Activated naive CD4-positive, alpha-beta T cell treated with Interleukin-2 at 50 U/mL for 16 hours (primary cell): ENCODE data around the gene ZBTB16.

Experiments used
- DNase-seq: peaks from one replicate; pipeline ENCODE4 v3.0.0-alpha.2; 2020

The ZBTB16 gene

DNA sequence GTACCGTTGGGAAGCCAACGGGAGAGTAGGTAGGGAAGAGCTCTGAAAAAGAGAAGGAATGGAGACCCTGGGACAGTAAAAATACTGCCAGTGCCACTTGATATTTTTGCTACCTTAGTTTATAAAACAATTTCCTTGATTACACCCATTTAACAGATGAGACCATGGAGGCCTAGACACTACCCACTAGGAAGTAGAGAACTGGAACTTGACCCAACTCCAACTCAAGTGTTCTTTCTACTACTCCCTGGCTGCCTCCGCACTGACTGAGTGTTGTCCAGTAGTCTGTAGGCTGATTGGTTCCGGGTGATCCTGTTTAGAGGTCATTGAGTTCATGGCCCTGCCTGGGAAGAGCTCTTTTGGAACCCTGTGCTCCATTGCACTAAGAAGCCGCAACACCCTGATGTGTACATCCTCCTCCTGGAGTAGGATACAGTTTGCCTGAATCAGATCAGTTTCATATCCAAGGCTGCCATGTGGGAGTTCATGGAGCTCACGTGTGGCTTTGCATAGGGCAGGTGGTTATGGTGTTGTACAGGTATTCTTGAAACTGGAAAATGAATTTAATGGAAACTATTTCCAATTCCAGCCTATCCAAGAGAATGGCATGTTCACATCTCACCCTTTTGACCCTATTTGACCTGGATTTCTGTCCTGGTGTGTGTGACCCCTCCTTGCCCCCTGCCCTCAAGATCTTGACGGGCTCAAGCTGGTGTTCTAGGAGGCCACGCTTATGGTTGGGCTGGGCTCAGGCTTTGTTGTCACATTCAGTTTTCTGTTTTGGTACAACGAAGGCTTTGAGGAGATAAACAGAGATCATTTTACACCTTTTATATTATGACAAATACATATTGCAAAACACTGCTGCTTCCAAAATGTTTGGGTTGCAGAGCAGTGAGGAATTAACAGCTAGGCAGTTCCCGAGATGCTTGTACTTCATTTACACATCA, 134.5 kb downstream of the ZBTB16 start:
- no peak for DNase-seq

DNA sequence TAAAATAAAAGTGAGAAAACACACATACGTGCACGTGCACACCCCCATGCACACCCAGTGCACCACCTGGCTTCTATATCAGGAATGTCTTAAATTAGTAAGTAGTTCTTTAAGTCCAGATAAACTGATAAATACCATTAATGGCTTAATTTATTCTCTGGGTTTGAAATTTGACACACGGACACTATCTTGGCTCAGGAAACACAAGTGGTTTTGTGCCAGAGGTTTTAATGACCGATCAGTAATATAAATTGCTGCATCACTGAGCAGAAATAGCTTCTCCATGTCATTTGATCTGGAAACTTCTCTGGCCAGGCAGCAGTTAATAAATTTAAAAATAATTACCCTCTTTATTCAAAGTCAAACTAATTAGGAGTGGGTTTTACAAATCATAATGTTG, 135.2 kb downstream of the ZBTB16 start:
- DNase-seq: no peak

DNA sequence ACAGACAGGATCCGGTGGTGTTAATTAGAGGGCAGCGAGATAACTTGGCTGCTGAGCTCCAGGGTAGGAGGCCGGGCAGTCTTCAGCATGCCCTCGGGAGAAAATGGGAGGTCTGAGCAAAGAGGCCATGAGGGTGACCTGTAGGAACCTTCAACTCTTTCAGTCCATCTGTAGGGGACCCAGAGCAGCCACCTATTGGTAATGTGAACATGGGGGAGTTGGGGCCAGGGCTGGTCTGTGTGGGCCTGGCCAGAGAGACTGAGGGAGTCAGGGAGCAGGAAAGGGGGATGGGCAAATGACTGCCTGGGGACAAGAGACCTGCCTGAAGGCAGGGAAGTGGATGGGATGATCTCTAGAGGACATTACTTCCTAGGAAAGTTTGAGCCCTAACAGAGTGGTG, 135.6 kb downstream of the ZBTB16 start:
- DNase-seq: no peak

DNA sequence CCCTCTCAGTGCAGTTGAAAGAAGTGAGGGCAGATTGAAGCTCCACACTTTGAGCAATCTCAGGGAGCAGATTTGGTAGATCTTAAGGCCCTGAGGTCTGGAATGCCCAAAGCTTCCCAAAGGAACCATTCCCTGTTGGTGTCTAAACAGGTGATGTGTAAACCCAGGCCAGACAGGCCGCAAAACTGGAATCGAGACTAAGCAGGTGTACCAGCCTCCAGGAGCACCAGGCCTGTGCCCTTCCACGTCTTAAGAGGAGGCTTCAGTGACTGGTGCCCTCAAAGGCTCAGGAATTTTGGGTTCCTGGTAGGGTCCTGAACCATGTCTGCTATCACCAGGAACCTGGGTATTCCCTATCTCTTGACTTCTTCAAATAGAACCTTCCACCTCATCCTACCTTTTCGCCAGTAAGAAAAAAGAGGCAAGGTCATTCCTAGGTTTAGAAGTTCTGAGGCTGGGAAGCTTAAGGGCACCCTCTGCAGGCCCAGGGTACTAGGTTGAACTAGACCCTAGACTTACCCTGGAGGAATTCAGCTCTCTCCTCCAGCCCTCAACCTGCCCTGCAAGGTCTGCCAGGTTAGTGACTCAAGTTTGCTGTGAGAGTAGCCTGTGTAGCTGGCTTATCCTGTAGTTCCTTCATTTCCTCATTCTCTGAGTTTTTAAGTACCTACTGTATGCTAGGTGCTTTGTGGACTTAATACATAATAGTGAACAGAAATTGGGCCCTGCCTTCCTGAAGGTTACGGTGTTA, 136.6 kb downstream of the ZBTB16 start:
- DNase-seq: no peak

DNA sequence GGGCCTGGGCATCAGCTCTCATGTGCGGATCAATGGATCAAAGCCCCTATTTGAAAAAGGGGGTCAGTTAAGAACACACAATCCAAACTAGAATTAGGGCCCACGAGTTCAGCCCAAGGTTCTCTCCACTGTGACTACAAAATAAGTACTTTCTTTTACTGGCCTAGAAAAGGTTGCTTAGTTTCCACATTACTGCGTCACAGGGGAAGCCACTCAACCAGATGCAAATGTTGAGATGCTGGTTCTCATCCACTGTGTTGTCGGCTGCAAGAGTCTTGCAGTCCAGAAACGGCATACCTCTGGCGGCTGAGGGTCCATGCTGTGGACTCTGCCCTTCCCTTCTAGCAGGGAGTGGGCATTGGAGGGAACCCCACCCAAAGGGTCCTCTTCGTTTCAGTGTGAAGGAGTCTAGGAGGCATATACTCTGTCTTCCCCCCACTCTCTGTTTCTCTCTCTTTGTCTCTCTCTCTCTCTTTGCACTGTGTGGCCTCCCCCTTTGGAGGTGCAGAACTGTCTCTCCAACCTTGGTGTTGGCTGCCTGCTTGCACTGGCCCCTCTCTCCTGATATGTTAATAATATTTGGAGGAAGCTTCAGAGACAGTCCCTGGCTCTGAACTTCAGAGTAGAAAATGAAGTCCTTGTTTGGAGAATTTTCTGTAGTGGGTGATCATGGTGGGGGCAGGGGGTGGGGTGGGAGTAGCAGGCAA, 137.6 kb downstream of the ZBTB16 start:
- no peak for DNase-seq

DNA sequence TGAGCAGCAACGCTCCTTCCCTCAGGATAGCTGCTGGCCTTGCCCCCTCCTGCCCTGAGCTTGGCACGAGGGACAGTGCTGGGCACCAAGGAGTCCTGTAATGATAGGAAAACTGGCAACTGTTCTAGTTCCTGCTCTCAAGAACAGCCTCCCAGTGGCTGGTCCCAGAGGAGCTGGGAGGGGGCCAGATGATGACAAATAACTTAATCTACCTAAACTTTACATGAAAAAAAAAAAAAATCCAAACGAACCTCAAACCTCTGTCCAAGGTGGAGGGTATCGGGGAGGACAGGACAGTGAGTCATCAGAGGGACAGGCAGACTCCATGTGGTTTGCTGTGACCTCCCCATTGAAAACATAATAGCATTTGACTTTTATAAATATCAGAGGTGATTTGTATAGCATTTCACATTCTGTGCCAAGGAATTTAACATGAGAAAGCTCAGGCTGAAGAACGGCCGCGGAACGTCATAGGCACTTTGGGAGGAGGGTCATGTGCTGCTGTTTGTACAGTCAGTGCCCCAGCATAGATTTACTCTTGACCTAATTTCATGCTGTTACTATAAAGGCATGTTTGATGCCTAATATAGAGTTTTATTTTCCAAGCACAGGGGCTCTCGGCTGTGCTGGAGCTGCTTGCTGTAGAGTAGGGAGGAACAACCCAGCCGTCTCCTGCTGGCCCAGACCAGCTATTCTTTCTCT, 138.4 kb downstream of the ZBTB16 start:
- no peak for DNase-seq

DNA sequence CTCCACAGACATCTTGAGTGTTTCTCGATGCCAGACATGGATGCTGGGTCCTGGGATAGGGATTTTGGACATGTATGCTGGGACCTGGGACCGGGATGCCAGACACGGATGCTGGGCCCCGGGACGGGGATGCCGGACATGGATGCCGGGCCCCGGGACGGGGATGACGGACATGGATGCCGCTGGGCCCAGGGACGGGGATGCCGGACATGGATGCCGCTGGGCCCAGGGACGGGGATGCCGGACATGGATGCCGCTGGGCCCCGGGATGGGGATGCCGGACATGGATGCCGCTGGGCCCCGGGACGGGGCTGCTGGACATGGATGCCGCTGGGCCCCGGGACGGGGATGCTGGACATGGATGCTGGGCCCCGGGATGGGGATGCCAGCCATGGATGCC, 139.5 kb downstream of the ZBTB16 start:
- no peak for DNase-seq

DNA sequence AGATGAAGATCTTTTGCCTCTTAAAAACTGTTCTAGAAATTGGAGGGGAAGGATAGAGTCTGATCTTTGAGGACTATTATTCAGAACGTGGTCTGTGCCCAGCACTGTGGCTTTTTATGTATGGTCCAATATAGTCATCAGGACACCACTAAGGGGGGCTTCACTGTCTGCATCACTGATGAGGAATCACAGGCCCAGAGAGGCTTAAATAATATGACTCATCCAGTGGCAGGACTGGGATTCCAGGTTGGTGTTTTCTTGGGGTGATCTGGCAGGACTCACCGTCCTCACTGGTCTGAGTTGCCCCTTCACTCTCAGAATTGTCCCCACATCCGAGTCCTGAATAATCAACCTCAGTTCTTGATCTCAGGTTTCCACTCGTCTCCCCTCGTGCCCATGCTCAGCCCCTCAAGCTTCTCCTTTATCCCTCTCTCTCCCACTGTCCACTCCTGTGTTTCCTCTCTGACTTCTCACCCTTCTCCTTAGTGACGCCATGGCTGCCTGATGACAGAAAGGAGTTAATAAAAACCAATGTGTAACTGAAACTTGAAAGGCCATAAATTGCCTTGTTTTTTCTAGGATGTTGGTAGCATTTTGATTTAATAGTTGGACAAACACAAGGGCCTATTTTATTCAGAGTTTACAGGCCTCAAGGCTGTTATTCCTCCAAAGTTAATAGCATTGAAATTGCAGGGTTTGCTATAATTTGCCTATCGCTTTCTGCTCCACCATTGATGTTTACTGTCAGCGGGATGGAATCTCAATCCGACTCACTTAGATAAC, 141.0 kb downstream of the ZBTB16 start:
- DNase-seq: no peak

DNA sequence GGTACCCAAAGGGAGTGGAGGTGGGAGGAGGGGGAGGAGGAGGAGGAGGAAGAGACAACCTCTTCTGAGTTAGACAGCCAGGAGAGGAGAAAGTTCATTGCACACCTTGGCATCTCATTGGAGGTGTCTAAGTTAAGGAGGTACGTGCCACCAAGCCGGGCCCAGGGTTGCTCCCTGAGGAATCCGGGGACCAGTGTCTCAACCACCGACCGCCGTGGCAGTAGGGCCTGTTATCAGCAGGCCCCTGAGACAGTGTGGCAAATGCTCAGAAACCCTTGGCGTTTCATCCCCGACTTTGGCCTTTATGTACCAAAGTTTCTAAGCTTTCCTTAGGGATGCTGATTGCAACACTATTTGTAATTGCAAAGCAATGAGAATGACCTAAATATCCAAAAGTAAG, 141.7 kb downstream of the ZBTB16 start:
- no peak for DNase-seq

DNA sequence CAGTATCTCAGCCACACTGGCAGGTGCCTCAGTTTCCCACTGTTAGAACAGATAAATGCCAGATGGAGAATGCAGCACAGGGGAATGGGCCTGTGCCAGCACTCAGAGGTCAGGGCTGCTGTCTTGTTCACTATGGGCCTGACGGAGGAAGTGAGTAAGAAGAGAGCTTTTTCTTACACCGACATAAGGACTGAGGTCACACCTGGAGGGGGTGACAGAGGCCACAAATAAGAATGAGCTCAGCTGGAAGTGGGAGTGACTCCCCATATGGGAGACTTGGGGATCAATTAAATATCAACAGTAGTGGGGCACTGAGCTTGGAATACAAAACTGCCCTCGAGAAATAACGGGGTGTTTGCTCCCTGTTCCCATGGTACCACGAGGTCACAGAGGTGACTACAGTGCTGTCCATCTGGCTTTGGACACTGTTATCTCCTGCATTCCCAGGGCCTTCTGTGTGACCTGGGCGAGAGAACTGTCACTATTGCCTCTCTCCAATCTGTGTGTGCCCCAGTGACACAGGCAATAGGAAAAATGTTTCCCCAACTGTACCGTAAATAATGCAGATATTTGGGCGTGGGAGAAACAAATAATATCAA, 142.6 kb downstream of the ZBTB16 start:
- no peak for DNase-seq

DNA sequence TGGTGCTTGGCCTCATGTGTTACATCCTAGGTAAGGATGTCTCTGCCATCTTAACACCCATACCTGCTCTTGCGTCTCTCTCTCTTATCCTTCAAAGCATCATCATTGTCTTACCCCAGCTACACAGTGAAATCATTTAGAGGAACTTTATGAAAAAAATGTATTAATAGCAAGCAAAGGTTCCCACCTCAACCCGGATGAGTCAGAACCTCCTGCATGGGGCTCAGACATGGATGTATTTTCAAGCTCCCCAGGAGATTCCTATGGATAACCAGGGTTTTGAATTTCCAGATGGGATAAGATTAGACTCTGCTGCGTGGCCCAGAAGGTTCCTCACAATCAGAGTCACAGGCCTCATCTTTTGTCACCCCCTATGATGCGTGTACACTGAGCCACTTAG, 147.6 kb downstream of the ZBTB16 start:
- DNase-seq: no peak

DNA sequence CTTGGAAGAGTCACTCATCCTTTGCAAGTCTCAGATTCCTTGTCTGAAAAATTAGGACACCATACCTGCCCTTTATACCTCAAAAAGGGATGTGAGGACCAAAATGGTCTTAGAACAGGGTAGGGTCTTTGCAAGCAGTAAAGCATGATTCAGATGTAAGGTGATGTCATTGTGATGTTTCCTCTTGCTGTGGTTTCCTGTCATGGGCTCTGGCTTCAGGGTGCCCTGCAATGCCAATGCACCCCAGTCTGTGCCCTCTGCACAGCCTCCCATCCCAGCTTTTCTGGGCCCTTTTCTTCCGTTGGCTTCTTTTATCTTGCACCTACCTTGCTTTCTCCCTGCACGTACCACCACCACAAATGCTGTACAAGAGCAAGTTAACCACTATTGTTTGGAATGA, 148.9 kb downstream of the ZBTB16 start:
- peak; percentile 15 for DNase-seq

DNA sequence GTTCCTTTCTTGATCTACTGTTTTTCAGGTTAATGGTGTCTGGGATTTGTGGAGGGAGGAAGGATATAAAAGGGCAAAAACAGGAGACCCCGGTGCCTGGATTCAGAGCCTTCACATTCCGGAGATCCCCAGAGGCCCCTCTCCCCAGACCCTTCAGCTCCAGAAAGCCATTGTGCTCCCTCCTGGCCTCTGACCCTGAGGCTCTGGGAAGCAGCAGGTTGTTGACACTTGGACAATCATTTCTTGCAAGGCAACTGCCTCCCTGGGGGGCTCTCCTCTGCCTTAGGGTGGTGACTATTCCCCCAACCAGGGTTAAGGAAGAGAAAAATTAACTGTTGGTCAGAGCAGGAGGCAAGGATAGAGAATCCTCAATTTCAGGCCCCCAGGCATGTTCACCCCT, 149.8 kb downstream of the ZBTB16 start:
- DNase-seq: no peak

DNA sequence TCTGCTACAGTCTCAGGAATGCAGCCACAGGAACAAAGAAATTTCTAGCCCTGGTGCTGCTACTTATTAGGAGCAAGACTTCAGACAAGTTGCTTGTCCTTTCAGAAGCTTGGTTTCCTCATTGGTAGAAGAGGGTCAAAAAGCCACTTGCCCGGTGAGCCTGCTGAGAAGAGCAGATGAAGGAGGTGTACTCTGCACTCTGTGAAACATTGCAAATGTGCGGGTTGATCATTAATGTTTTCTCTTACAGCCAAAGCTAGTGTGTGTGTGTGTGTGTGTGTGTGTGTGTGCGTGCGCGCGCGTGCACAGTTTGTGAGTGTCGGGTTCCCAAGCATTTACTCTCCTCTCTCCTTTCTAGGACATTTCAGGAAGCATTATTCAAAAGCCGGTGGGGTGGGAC, 150.4 kb downstream of the ZBTB16 start:
- no peak for DNase-seq

DNA sequence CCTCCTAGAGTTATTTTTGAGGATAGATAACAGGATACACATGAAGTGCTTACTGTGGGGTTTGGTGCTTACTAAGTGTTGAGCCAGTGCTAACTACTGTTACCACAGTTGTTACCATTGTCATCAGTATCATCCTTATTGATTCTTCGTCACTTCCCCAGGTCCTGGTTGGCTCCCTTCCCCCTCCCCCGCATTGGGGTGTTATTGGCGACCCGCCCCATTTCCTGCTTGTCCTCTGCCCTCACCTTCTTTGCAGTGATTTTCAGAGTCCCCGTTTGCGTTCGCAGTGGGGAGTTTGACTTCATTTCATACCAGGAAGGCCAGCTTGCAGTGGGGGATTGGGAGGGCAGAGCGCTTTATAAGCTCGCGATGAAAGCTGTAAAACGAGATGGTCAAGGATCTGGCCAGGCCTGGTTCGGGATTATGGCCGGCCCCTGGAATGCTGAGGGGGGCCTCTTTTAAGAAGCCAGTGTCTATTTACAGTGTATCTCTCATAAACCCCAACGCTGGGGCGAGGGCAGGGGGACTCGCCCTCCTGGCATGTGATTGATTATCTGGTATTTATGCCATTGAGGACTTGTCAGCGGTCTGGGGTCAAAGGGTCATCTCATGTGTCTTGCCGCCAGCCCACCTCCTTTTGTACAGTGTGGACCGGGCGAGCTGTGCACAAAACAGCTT, 152.1 kb downstream of the ZBTB16 start:
- DNase-seq: no peak

DNA sequence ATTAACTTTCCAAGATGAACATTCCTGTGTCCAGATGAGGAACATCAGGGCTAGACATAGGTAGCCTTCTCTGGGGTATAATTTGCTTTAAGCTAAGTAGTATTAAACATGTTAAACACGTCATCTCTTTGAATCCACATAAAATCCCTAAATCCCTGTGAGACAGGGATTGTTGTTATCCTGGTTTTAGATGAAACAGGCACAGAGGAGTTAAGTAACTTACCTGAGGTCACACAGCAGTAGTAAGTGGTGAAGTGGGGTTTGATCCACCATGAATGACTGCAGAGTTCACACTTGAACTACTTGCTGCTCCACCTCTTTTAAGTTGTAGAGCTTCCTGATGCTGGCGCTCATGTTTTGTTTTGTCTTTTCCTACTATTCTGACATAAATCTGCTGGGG, 154.1 kb downstream of the ZBTB16 start:
- DNase-seq: no peak

DNA sequence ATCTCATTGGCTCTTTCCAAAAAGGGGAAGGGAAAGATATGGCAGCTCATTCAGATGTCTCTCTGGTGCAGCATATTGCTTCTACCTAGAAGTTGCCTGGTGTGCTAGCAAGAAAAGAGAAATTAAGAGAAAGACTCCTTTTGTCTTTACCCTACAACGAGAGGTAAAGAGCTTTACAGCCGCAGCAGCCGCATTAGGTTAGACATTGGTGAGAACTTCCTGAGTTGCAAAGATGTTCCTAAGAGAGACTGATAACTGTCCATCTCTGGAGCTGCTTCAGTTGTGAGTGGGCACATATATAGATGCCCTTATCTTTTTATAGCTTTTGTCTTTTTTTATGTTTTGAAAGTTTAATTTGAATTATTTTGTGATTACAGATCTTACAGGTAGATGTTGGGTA, 155.9 kb downstream of the ZBTB16 start:
- DNase-seq: no peak

DNA sequence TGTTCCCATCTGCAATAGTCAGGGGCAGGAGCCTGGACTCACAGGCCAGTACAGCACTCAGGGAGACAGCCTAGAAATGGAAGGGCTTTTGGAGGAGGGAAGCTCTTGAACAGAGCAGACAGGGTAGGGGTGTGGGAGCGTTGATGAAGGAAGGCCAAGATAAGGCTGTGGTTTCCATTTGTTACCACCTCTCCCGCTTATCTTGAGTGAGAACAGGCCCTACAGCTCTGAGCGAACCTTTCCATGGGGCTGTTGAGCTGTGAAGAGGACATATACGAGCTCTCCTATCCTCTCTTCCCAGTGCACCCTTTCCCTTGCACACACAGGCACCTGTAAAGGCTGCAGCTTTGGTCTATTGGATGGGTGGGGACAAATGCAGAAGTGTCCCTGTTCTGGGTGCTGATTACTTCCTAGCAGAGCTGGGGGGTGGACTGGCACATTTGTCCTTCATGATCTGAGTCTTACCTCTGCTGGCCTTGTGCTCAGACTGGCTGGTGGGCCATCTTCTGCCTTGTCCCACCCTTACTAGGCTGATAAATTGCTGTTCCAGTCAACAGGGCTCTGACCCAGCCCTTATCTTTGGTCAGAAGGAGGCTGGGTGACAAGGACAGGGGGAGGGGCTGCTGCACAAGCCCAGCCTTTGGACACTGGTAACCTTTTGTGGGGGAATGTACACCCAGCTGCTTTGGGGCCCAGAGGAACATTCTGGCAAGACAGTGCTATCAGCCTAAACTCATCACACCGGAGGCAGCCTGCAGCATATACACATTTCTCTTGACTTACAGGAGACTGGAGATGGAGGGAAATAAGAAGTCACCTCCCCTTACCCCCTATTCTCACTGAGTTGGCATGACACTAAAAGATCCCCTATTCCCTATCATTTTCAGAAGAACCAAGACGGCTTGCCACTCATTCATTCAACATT, 156.6 kb downstream of the ZBTB16 start:
- DNase-seq: no peak

DNA sequence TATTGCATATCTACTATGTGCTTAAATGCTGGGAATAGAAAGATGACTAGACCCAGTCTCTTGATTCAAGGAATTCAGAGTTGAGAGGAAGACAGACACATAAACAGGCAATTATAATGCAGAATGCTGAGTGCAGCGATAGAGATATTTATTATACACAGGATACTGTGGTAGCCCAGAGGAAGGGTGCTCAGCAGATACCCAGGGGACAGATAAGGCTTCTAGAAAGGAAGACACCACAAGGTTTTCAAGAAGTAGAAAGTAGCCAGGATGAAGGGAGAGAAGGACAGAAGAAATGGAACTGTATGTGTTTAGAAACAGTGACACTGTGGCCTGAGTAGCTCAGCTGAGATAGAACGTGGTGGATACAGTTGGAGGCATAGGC, 157.3 kb downstream of the ZBTB16 start:
- no peak for DNase-seq

DNA sequence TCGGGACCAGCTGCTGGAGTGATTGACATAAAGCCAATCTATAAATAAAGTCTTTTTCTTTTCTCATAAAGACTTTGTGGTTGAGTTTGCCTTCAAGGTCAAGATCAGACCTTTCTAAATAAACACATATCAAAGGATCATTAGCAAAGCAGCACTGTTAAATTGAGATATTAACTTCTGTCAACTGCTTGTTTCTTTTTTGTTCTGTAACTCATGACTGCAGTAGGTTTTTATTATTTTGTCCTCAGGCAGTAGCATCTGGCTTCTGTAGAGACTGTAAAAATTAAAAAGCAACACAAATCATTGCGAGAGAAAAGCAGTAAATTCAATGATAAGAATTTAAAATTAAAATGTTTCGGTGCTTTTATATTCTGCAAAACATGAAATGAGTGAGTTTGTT, 159.0 kb downstream of the ZBTB16 start:
- no peak for DNase-seq
